Small intestine (tissue), 7 donors: Measurements from ENCODE around the gene TNFSF10. TPM values are rescaled to one million over a fixed set of nuclear protein-coding genes. Genes with fewer than 3 reads are reported as not detected.
A peak's percentile ranks its signal among the peaks of the same experiment; 100 is the strongest.

ENCODE experiments used
- DNase-seq, 2 donors: peaks; one replicate each; pipeline versions ENCODE4 v3.0.0 to v3.0.0-alpha.2; 2013
- FAIRE-seq: peaks from 2 replicates; lab custom pipeline; 2012; peaks lifted over from hg19 to GRCh38; lab: Jason Lieb, UNC
- H3K27ac ChIP-seq, 3 donors: one replicate each; pipeline ENCODE4 v1.5.1; 2013; ENCODE audit warnings: low read length in 2 of 3, mild to moderate bottlenecking in 2 of 3, control low read depth in 1 of 3, inconsistent platforms in 1 of 3, low read depth in 1 of 3, moderate library complexity in 1 of 3
- H3K27me3 ChIP-seq, 3 donors: one replicate each; pipeline ENCODE4 v1.6.1; 2013; ENCODE audit warnings: low read length in 3 of 3, inconsistent platforms in 1 of 3; ENCODE audit not compliant: control insufficient read depth in 3 of 3, insufficient read depth in 3 of 3
- H3K36me3 ChIP-seq, 3 donors: one replicate each; pipeline ENCODE4 v1.6.1; 2013; ENCODE audit warnings: low read length in 3 of 3, inconsistent platforms in 1 of 3, low read depth in 1 of 3, mild to moderate bottlenecking in 1 of 3, moderate library complexity in 1 of 3; ENCODE audit not compliant: control insufficient read depth in 3 of 3, insufficient read depth in 2 of 3
- H3K4me1 ChIP-seq, 3 donors: one replicate each; pipeline ENCODE4 v1.6.1; 2013; ENCODE audit warnings: low read length in 2 of 3, inconsistent platforms in 1 of 3, low read depth in 1 of 3, mild to moderate bottlenecking in 1 of 3, moderate library complexity in 1 of 3; ENCODE audit not compliant: control insufficient read depth in 3 of 3, insufficient read depth in 2 of 3
- H3K4me3 ChIP-seq, 3 donors: one replicate each; pipeline ENCODE4 v1.5.1; 2013; ENCODE audit warnings: low read length in 3 of 3, control low read depth in 1 of 3, inconsistent platforms in 1 of 3, low read depth in 1 of 3, mild to moderate bottlenecking in 1 of 3, moderate library complexity in 1 of 3
- H3K9me3 ChIP-seq, 2 donors: one replicate each; pipeline ENCODE4 v1.6.1; 2013; ENCODE audit warnings: low read depth in 1 of 2, low read length in 1 of 2; ENCODE audit not compliant: control insufficient read depth in 2 of 2, insufficient read depth in 1 of 2
- WGBS, 3 donors: extraction: QIAGEN DNeasy Blood & Tissue Kit; methylation state at CpG; one replicate each; pipeline ENCODE4 v1.1.7; 2013; 5-methylcytosine and 5-hydroxymethylcytosine counted together
- polyA plus RNA-seq, 4 donors: library from polyadenylated mRNA; stranded (reverse) in 3 of 4; unstranded in 1 of 4; fragments of 200-250 nt in 3 of 4; fragments of 120-200 nt in 1 of 4; gene quantifications; one replicate each; pipeline versions ENCODE4 v1.2.1 to v1.2.3, GENCODE V29; 2013
- donor health status: healthy with polysubstance abuse.
- donor health status: control.
- donor health status: control.
- donor health status: Bipolar disorder and iron deficiency.
- donor health status: healthy.

The TNFSF10 gene
- polyA plus RNA-seq, 4 donors = 31.1 to 169 (median 44.3) TPM

- H3K4me1 ChIP-seq = peaks cover 14 to 40% (median 27%) of the 10 kb centered on the region in 3 donors
- FAIRE-seq = no peak
Measured at GRCh38 chr3:172518929-172519640, 4.1 kb downstream of the TNFSF10 start.

GRCh38 chr3:172517859-172518466 lies 5.3 kb downstream of the TNFSF10 start:
- Histone ChIP-seq H3K36me3 (peaks cover 3 to 23% (median 5%) of the 10 kb centered on the region in 3 donors), H3K4me1 (peaks cover 14 to 34% (median 27%) of the 10 kb centered on the region in 3 donors), H3K9me3 (no peaks in the 10 kb centered on the region), H3K27me3 (no peaks in the 10 kb centered on the region), H3K4me3 (no peak overlapping the region), H3K27ac (peak overlapping the region; percentile 16 to 95 (median 43))
- WGBS, 3 donors = 69 to 85% (median 74%) methylated on average over 8 of the region's 8 CpGs
- no peak for DNase-seq
- FAIRE-seq = no peak

More at GRCh38 chr3:172518929-172519640, 4.1 kb downstream of the TNFSF10 start:
- Histone ChIP-seq H3K27me3 (no peaks in the 10 kb centered on the region), H3K4me3 (no peak overlapping the region), H3K36me3 (peaks cover 0 to 14% (median 0%) of the 10 kb centered on the region in 3 donors), H3K9me3 (no peaks in the 10 kb centered on the region), H3K27ac (no peak overlapping the region)
- DNase-seq = no peak
- 48 to 67% (median 50%) methylated on average over 2 of the region's 2 CpGs for WGBS, 3 donors

- WGBS, 3 donors = 6 to 30% (median 19%) methylated on average over 7 of the region's 7 CpGs
- no peak for FAIRE-seq
- peak overlapping the region; percentile 85 to 95 (median 88) for H3K27ac ChIP-seq
Measured at GRCh38 chr3:172516318-172517214, 6.7 kb downstream of the TNFSF10 start.

GRCh38 chr3:172515130-172515918 lies 7.9 kb downstream of the TNFSF10 start:
- Histone ChIP-seq H3K4me1 (peaks cover 14 to 35% (median 26%) of the 10 kb centered on the region in 3 donors), H3K27me3 (no peaks in the 10 kb centered on the region), H3K4me3 (no peak overlapping the region), H3K27ac (peak overlapping the region; percentile 33 to 70 (median 68)), H3K9me3 (no peaks in the 10 kb centered on the region), H3K36me3 (peaks cover 11 to 37% (median 15%) of the 10 kb centered on the region in 3 donors)
- FAIRE-seq (no peak), DNase-seq (peak in 1 of 2 donors; percentile 27)
- 33 to 37% (median 34%) methylated on average over 4 of the region's 4 CpGs for WGBS, 3 donors

More at GRCh38 chr3:172516318-172517214, 6.7 kb downstream of the TNFSF10 start:
- Histone ChIP-seq H3K36me3 (peaks cover 9 to 33% (median 11%) of the 10 kb centered on the region in 3 donors), H3K27me3 (no peaks in the 10 kb centered on the region), H3K4me1 (peaks cover 14 to 35% (median 28%) of the 10 kb centered on the region in 3 donors), H3K9me3 (no peaks in the 10 kb centered on the region), H3K4me3 (no peak overlapping the region)
- peak; percentile 76 to 89 for DNase-seq

GRCh38 chr3:172514678-172515077 lies 8.6 kb downstream of the TNFSF10 start:
- Histone ChIP-seq H3K9me3 (no peaks in the 10 kb centered on the region), H3K4me3 (no peak overlapping the region), H3K36me3 (peaks cover 11 to 38% (median 19%) of the 10 kb centered on the region in 3 donors), H3K4me1 (peaks cover 14 to 35% (median 23%) of the 10 kb centered on the region in 3 donors), H3K27ac (peak overlapping the region in 1 of 3 donors; percentile 48), H3K27me3 (no peaks in the 10 kb centered on the region)
- DNase-seq = no peak
- 86 to 95% (median 93%) methylated on average over 4 of the region's 4 CpGs for WGBS, 3 donors
- FAIRE-seq = no peak

- Histone ChIP-seq H3K9me3 (no peaks in the 10 kb centered on the region), H3K27me3 (no peaks in the 10 kb centered on the region), H3K36me3 (peaks cover 11 to 38% (median 25%) of the 10 kb centered on the region in 3 donors), H3K4me3 (no peak overlapping the region), H3K4me1 (peaks cover 13 to 32% (median 23%) of the 10 kb centered on the region in 3 donors), H3K27ac (peak overlapping the region in 2 of 3 donors; percentile 17 to 80)
- FAIRE-seq (no peak), DNase-seq (no peak)
- 42 to 63% (median 56%) methylated on average over 2 of the region's 2 CpGs for WGBS, 3 donors
Measured at GRCh38 chr3:172513488-172513887, 9.7 kb downstream of the TNFSF10 start.

GRCh38 chr3:172511783-172512762 lies 11.2 kb downstream of the TNFSF10 start:
- peaks cover 6 to 21% (median 15%) of the 10 kb centered on the region in 3 donors for H3K4me1 ChIP-seq
- peaks cover 11 to 38% (median 29%) of the 10 kb centered on the region in 3 donors for H3K36me3 ChIP-seq

More at GRCh38 chr3:172511783-172512762, 11.2 kb downstream of the TNFSF10 start:
- FAIRE-seq = no peak
- Histone ChIP-seq H3K27ac (peak overlapping the region in 1 of 3 donors; percentile 67), H3K4me3 (no peak overlapping the region), H3K27me3 (no peaks in the 10 kb centered on the region), H3K9me3 (no peaks in the 10 kb centered on the region)
- no peak for DNase-seq
- 61 to 88% (median 76%) methylated on average over 7 of the region's 7 CpGs for WGBS, 3 donors
